Nephron progenitor cell (in vitro differentiated cells): Measurements from ENCODE around the gene PPP1R36.

ENCODE experiments used
- DNase-seq: peaks from one replicate; pipeline ENCODE4 v3.0.0; 2021
- H3K27ac Mint-ChIP-seq: 2 replicates; pipeline ENCODE4 v1.8.0; 2021; ENCODE audit warnings: mild to moderate bottlenecking, moderate library complexity, mixed read lengths
- H3K27me3 Mint-ChIP-seq: 2 replicates; pipeline ENCODE4 v1.8.0; 2021; ENCODE audit warnings: mild to moderate bottlenecking, low read depth, mixed read lengths; ENCODE audit not compliant: poor library complexity
- H3K36me3 Mint-ChIP-seq: 2 replicates; pipeline ENCODE4 v1.8.0; 2021; ENCODE audit warnings: low read depth, mixed read lengths
- H3K4me1 Mint-ChIP-seq: 2 replicates; pipeline ENCODE4 v1.8.0; 2021; ENCODE audit warnings: mixed read lengths
- H3K4me3 Mint-ChIP-seq: 2 replicates; pipeline ENCODE4 v1.8.0; 2021; ENCODE audit warnings: mild to moderate bottlenecking, moderate library complexity, mixed read lengths
- H3K9me3 Mint-ChIP-seq: 2 replicates; pipeline ENCODE4 v1.8.0; 2021; ENCODE audit warnings: mild to moderate bottlenecking, moderate library complexity, mixed read lengths
- CTCF ChIP-seq: fragments of 200-600 bp; sonication (generic); IDR thresholded peaks from 2 replicates; pipeline ENCODE4 v1.5.0; 2021; ENCODE audit warnings: antibody characterized with exemption

The PPP1R36 gene

GRCh38 chr14:64610049-64610746 lies 60.4 kb downstream of the PPP1R36 start:
- TF ChIP-seq CTCF, result no peak
- H3K9me3 Mint-ChIP-seq, result no peaks in the 10 kb centered on the region
- H3K27me3 Mint-ChIP-seq, result peaks cover 3% of the 10 kb centered on the region
- DNase-seq, result no peak
- no peaks in the 10 kb centered on the region for H3K36me3 Mint-ChIP-seq
- H3K4me3 Mint-ChIP-seq, result no peak overlapping the region
- peaks cover 15% of the 10 kb centered on the region for H3K4me1 Mint-ChIP-seq
- no peak overlapping the region for H3K27ac Mint-ChIP-seq

- Mint-ChIP-seq H3K9me3 (no peaks in the 10 kb centered on the region), H3K27ac (no peak overlapping the region), H3K4me1 (peaks cover 19% of the 10 kb centered on the region), H3K27me3 (peaks cover 3% of the 10 kb centered on the region), H3K4me3 (no peak overlapping the region), H3K36me3 (no peaks in the 10 kb centered on the region)
- no peak for DNase-seq
- TF ChIP-seq CTCF, result no peak
Measured at GRCh38 chr14:64611358-64612020, 61.7 kb downstream of the PPP1R36 start.

DNA sequence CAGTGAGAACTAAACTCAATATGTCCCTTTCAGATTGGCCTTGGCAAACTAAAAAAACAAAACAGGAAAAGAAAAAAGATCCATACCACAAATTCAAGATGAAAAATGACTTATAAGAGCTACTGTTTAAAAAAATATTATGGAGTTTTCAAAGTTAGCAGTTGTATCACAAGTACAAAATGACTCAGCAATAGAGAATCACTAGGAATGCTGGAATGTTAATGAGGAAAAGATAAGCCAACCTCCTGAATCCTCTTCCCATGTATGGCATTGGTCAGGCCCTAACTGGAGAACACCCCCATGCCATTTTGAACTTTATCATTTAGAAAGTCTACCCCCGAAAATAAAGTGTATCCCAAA lies 62.2 kb downstream of the PPP1R36 start:
- no peak overlapping the region for H3K4me3 Mint-ChIP-seq
- no peaks in the 10 kb centered on the region for H3K36me3 Mint-ChIP-seq
- peaks cover 3% of the 10 kb centered on the region for H3K27me3 Mint-ChIP-seq
- TF ChIP-seq CTCF, result no peak
- H3K27ac Mint-ChIP-seq, result no peak overlapping the region
- H3K4me1 Mint-ChIP-seq, result peaks cover 19% of the 10 kb centered on the region
- no peaks in the 10 kb centered on the region for H3K9me3 Mint-ChIP-seq
- no peak for DNase-seq

DNA sequence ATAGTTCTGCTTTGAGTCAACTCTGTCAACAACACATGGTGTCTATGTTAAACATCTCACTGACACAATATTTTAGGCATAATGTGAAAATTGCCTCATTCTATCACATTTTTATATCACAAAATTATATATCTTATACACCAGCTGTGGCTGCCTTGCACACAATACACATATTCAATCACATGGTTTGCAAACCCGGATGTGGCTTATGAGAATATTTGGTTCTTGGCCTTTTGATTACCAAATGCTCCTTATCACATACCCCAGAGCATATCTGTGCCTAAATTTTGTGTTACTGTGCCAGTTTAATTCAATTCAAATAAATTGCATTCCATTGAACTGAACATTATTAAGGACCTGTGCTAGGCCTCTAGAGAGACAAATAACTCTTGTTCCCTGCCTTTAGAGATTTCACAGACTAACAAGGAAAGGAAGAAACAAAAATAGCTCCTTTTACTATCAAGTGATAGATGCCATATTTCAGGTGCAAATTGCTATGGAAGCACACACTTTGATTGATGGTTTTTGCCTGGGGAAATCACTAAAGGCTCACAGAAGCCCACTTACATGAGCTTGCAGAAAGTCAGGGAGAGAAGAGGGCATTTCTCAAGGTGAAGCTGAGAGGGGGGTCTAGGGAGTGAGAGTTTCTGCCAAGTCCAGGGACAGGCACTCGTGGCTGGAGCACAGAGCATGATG lies 63.4 kb downstream of the PPP1R36 start:
- no peak for DNase-seq
- no peaks in the 10 kb centered on the region for H3K36me3 Mint-ChIP-seq

DNA sequence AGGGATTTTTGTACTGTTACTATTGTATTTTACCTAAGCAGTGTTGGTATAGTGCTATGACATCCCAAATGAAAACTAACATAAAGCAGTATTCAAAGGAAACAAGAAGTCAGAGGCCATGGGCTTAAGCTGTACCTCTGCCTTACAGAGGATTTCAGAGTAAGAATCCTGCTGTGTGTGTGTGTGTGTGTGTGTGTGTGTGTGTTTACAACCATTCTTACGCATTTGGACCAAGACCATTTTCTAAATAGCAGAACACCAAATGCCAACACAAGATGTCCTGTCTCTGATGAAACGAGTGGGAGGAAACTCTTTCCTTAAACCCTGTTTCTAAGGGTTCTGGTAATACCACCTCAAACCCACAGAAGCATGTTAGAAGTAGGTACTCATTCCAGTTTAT lies 64.4 kb downstream of the PPP1R36 start:
- Mint-ChIP-seq H3K4me3 (no peak overlapping the region), H3K27ac (peak overlapping the region; percentile 50), H3K36me3 (no peaks in the 10 kb centered on the region), H3K27me3 (no peaks in the 10 kb centered on the region), H3K4me1 (peaks cover 19% of the 10 kb centered on the region), H3K9me3 (no peaks in the 10 kb centered on the region)
- no peak for TF ChIP-seq CTCF
- no peak for DNase-seq

More for the DNA sequence above, 63.4 kb downstream of the PPP1R36 start:
- Mint-ChIP-seq H3K4me3 (no peak overlapping the region), H3K27me3 (peaks cover 3% of the 10 kb centered on the region), H3K9me3 (no peaks in the 10 kb centered on the region), H3K27ac (no peak overlapping the region), H3K4me1 (peaks cover 19% of the 10 kb centered on the region)
- TF ChIP-seq CTCF, result no peak
